ENCODE results near the gene TMEM151B.

- TF ChIP-seq, protein P1, sequence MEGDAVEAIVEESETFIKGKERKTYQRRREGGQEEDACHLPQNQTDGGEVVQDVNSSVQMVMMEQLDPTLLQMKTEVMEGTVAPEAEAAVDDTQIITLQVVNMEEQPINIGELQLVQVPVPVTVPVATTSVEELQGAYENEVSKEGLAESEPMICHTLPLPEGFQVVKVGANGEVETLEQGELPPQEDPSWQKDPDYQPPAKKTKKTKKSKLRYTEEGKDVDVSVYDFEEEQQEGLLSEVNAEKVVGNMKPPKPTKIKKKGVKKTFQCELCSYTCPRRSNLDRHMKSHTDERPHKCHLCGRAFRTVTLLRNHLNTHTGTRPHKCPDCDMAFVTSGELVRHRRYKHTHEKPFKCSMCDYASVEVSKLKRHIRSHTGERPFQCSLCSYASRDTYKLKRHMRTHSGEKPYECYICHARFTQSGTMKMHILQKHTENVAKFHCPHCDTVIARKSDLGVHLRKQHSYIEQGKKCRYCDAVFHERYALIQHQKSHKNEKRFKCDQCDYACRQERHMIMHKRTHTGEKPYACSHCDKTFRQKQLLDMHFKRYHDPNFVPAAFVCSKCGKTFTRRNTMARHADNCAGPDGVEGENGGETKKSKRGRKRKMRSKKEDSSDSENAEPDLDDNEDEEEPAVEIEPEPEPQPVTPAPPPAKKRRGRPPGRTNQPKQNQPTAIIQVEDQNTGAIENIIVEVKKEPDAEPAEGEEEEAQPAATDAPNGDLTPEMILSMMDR (IDR thresholded peaks at IDR 0.05): no peak
- no peak for TF ChIP-seq EZH2 (IDR thresholded peaks at IDR 0.05)
These were observed 35.0 kb upstream of the TMEM151B start for GRCh38 chr6:44235269-44235668.
